ENCODE measurements around the gene RNF144B. TPM values are rescaled to one million over a fixed set of nuclear protein-coding genes. Genes with fewer than 3 reads are reported as not detected.

The RNF144B gene
- total and polyA plus RNA-seq, 9 of the 15 experiments (the other 6 are each of a cell fraction or from before 2014, with no cell fraction given): 0.01 TPM; not detected in 8

- no peak overlapping the region for H3K27ac ChIP-seq (ENCODE audit: extremely low read depth, low read depth, low read length)
- WGBS (ENCODE audit: insufficient coverage, low coverage, missing lambda C conversion rate): 0% methylated on average over 1 of the region's 1 CpG
- H3K4me2 ChIP-seq (ENCODE audit: insufficient read depth, low read length): no peak overlapping the region
- CTCF ChIA-PET (ENCODE audit: low intra/inter-chr PET ratio): no interaction called here
- no peaks in the 10 kb centered on the region for H3K9me3 ChIP-seq (replicated peaks; ENCODE audit: control insufficient read depth, insufficient read depth, low read depth, low read length)
- BruUV-seq (replicated peaks): no TSS peak
- POLR2A ChIA-PET: interaction anchor here (0.8 kb wide), 1 partner anchor 21 kb away, joined by 3 read pairs; no protein-coding TSS in a partner anchor
- no peaks in the 10 kb centered on the region for H3K4me1 ChIP-seq (replicated peaks in 1 of 2; ENCODE audit: control insufficient read depth in 2 of 2, insufficient read depth in 2 of 2, low read length in 2 of 2)
- H3K36me3 ChIP-seq (ENCODE audit: control insufficient read depth, insufficient read depth, low read length): no peaks in the 10 kb centered on the region
- no peaks in the 10 kb centered on the region for H3K79me2 ChIP-seq (ENCODE audit: control insufficient read depth, insufficient read depth, low read length)
- no peak overlapping the region for H3K4me3 ChIP-seq
- no peaks in the 10 kb centered on the region for H4K20me1 ChIP-seq (replicated peaks; ENCODE audit: control insufficient read depth, insufficient read depth, low read length)
- ATAC-seq (no peak), DNase-seq (ENCODE audit: extremely low read depth in 1 of 4, low spot score in 3 of 4) (no peak), FAIRE-seq (no peak)
- H3K27me3 ChIP-seq (ENCODE audit: control insufficient read depth in 2 of 2, insufficient read depth in 2 of 2, low read length in 2 of 2): peaks cover 0 to 6% of the 10 kb centered on the region in 2 experiments; a peak in 2 of 5 replicates
- no peak overlapping the region for H2AFZ ChIP-seq (ENCODE audit: low read depth, low read length)
- no peaks in the 10 kb centered on the region for H3K9me1 ChIP-seq (ENCODE audit: control insufficient read depth, insufficient read depth, low read length)
- intact Hi-C loops (cut with micrococcal nuclease): no loop called here
- in situ Hi-C loops (cut with MboI): no loop called here
- no peak overlapping the region for H3K9ac ChIP-seq (ENCODE audit: insufficient read depth in 1 of 2, low read depth in 2 of 2, low read length in 2 of 2)
- TF ChIP-seq ZKSCAN8 (CRISPR knock-in tag; IDR thresholded peaks at IDR 0.05): no peak
- no peak for TF ChIP-seq ATF2 (CRISPR knock-in tag; IDR thresholded peaks at IDR 0.05)
- TF ChIP-seq OTX1 (CRISPR knock-in tag; IDR thresholded peaks at IDR 0.05): no peak
- TF ChIP-seq ZMIZ1 (IDR thresholded peaks at IDR 0.05; ENCODE audit: low read depth in 2 of 2, low read length in 2 of 2): no peak
- TF ChIP-seq, protein P1, sequence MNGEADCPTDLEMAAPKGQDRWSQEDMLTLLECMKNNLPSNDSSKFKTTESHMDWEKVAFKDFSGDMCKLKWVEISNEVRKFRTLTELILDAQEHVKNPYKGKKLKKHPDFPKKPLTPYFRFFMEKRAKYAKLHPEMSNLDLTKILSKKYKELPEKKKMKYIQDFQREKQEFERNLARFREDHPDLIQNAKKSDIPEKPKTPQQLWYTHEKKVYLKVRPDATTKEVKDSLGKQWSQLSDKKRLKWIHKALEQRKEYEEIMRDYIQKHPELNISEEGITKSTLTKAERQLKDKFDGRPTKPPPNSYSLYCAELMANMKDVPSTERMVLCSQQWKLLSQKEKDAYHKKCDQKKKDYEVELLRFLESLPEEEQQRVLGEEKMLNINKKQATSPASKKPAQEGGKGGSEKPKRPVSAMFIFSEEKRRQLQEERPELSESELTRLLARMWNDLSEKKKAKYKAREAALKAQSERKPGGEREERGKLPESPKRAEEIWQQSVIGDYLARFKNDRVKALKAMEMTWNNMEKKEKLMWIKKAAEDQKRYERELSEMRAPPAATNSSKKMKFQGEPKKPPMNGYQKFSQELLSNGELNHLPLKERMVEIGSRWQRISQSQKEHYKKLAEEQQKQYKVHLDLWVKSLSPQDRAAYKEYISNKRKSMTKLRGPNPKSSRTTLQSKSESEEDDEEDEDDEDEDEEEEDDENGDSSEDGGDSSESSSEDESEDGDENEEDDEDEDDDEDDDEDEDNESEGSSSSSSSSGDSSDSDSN (IDR thresholded peaks at IDR 0.05; ENCODE audit: borderline replicate concordance in 1 of 2, low read depth in 2 of 2, low read length in 2 of 2): no peak
- TF ChIP-seq, protein P2, sequence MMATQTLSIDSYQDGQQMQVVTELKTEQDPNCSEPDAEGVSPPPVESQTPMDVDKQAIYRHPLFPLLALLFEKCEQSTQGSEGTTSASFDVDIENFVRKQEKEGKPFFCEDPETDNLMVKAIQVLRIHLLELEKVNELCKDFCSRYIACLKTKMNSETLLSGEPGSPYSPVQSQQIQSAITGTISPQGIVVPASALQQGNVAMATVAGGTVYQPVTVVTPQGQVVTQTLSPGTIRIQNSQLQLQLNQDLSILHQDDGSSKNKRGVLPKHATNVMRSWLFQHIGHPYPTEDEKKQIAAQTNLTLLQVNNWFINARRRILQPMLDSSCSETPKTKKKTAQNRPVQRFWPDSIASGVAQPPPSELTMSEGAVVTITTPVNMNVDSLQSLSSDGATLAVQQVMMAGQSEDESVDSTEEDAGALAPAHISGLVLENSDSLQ (IDR thresholded peaks at IDR 0.05): no peak
- TF ChIP-seq KDM2B (CRISPR knock-in tag; IDR thresholded peaks at IDR 0.05): no peak
- no peak for TF ChIP-seq PATZ1 (CRISPR knock-in tag; IDR thresholded peaks at IDR 0.05; ENCODE audit: borderline replicate concordance)
- no peak for TF ChIP-seq ZNF436 (CRISPR knock-in tag; IDR thresholded peaks at IDR 0.05)
- TF ChIP-seq ZNF134 (CRISPR knock-in tag; conservative IDR thresholded peaks at IDR 0.05): no peak
- TF ChIP-seq PHF21A (IDR thresholded peaks at IDR 0.05; ENCODE audit: borderline replicate concordance, low read depth): no peak
- TF ChIP-seq ZBED1 (IDR thresholded peaks at IDR 0.05): no peak
- no peak for TF ChIP-seq SRSF1 (IDR thresholded peaks at IDR 0.05; ENCODE audit: low read depth, low read length)
Observed at GRCh38 chr6:18414116-18414515, 27.0 kb downstream of the RNF144B start.

Data from K562 (cell line).